Mesenchymal stem cell (in vitro differentiated cells and primary cell): ENCODE data around the gene MRPS2. TPM values are rescaled to one million over a fixed set of nuclear protein-coding genes. Genes with fewer than 3 reads are reported as not detected.
"Not testable (repeated sequence)": the region's sequence is repeated elsewhere in the genome, so short reads cannot be mapped to it uniquely, and the experiment has no call there.

ENCODE experiments used
- DNase-seq: peaks from one replicate; pipeline ENCODE4 v3.0.0-alpha.2; 2013
- H2AFZ ChIP-seq: one replicate; pipeline ENCODE4 v1.6.1; 2013; ENCODE audit warnings: low read depth, mild to moderate bottlenecking, control low read depth, inconsistent platforms, low read length, moderate library complexity
- H2AK5ac ChIP-seq: 2 replicates; pipeline ENCODE4 v1.6.1; 2013; ENCODE audit warnings: low read length, moderate library complexity, mild to moderate bottlenecking, inconsistent platforms; ENCODE audit not compliant: severe bottlenecking
- H2BK120ac ChIP-seq: one replicate; pipeline ENCODE4 v1.6.1; 2013; ENCODE audit warnings: low read depth, mild to moderate bottlenecking, inconsistent platforms, low read length, moderate library complexity
- H2BK12ac ChIP-seq, 2 experiments: one replicate each; pipeline ENCODE4 v1.6.1; 2013; ENCODE audit warnings: inconsistent platforms in 2 of 2, low read length in 2 of 2, mild to moderate bottlenecking in 2 of 2, moderate library complexity in 2 of 2, control low read depth in 1 of 2
- H2BK15ac ChIP-seq: one replicate; pipeline ENCODE4 v1.6.1; 2013; ENCODE audit warnings: mild to moderate bottlenecking, low read depth, inconsistent platforms; ENCODE audit not compliant: poor library complexity, severe bottlenecking
- H2BK5ac ChIP-seq: 2 replicates; pipeline ENCODE4 v1.6.1; 2013; ENCODE audit warnings: low read depth, mild to moderate bottlenecking, low read length, control low read depth, inconsistent platforms; ENCODE audit not compliant: poor library complexity, severe bottlenecking
- H3K14ac ChIP-seq, 2 experiments: one replicate each; pipeline ENCODE4 v1.6.1; 2013; ENCODE audit warnings: inconsistent platforms in 2 of 2, low read length in 2 of 2, control low read depth in 1 of 2, mild to moderate bottlenecking in 1 of 2, moderate library complexity in 1 of 2
- H3K18ac ChIP-seq, 2 experiments: one replicate each; pipeline ENCODE4 v1.6.1; 2013; ENCODE audit warnings: inconsistent platforms in 2 of 2, low read length in 2 of 2, control low read depth in 1 of 2, low read depth in 1 of 2, mild to moderate bottlenecking in 1 of 2
- H3K23ac ChIP-seq, 2 experiments: one replicate each; pipeline ENCODE4 v1.6.1; 2013; ENCODE audit warnings: inconsistent platforms in 2 of 2, low read length in 2 of 2, mild to moderate bottlenecking in 2 of 2, moderate library complexity in 2 of 2, control low read depth in 1 of 2
- H3K27ac ChIP-seq: 2 replicates; pipeline ENCODE4 v1.5.1; 2013; ENCODE audit warnings: mild to moderate bottlenecking, moderate library complexity, low read length, control low read depth, inconsistent platforms; ENCODE audit not compliant: poor library complexity, severe bottlenecking
- H3K27me3 ChIP-seq, 2 experiments: 2 replicates each; pipeline versions ENCODE4 v1.6.1 to v1.7.0; 2013; ENCODE audit warnings: low read length in 2 of 2, mild to moderate bottlenecking in 2 of 2, moderate library complexity in 2 of 2, control low read depth in 1 of 2, inconsistent platforms in 1 of 2; ENCODE audit not compliant: control insufficient read depth in 1 of 2, insufficient read depth in 1 of 2
- H3K36me3 ChIP-seq, 2 experiments: 2 replicates each; pipeline versions ENCODE4 v1.6.1 to v1.7.0; 2013; ENCODE audit warnings: low read length in 2 of 2, control low read depth in 1 of 2, inconsistent platforms in 1 of 2, low read depth in 1 of 2, mild to moderate bottlenecking in 1 of 2; ENCODE audit not compliant: insufficient read depth in 2 of 2, control insufficient read depth in 1 of 2
- H3K4ac ChIP-seq, 2 experiments: one replicate each; pipeline ENCODE4 v1.6.1; 2013; ENCODE audit warnings: inconsistent platforms in 2 of 2, low read length in 2 of 2, mild to moderate bottlenecking in 2 of 2, moderate library complexity in 2 of 2, control low read depth in 1 of 2, low read depth in 1 of 2
- H3K4me1 ChIP-seq: 2 replicates; pipeline ENCODE4 v1.6.1; 2013; ENCODE audit warnings: low read depth, low read length, control low read depth; ENCODE audit not compliant: control insufficient read depth, insufficient read depth
- H3K4me2 ChIP-seq: 2 replicates; pipeline ENCODE4 v1.6.1; 2013; ENCODE audit warnings: low read length, mild to moderate bottlenecking, inconsistent platforms; ENCODE audit not compliant: poor library complexity, severe bottlenecking
- H3K4me3 ChIP-seq, 2 experiments: 2 replicates each; pipeline versions ENCODE4 v1.5.1 to v1.7.0; 2013; ENCODE audit warnings: low read length in 2 of 2, mild to moderate bottlenecking in 2 of 2, control low read depth in 1 of 2, low read depth in 1 of 2; ENCODE audit not compliant: insufficient read depth in 1 of 2
- H3K79me1 ChIP-seq: replicated peaks from 2 replicates; pipeline ENCODE4 v1.6.1; 2013; ENCODE audit warnings: mild to moderate bottlenecking, control low read depth, low read length, inconsistent platforms; ENCODE audit not compliant: poor library complexity, severe bottlenecking
- H3K9ac ChIP-seq: 2 replicates; pipeline ENCODE4 v1.7.0; 2013; ENCODE audit warnings: mild to moderate bottlenecking, low read length, moderate library complexity
- H3K9me3 ChIP-seq: 2 replicates; pipeline ENCODE4 v1.7.0; 2013; ENCODE audit warnings: mild to moderate bottlenecking, low read length; ENCODE audit not compliant: control insufficient read depth
- H4K8ac ChIP-seq: one replicate; pipeline ENCODE4 v1.6.1; 2013; ENCODE audit warnings: inconsistent platforms, mild to moderate bottlenecking, low read length, moderate library complexity
- H4K91ac ChIP-seq: one replicate; pipeline ENCODE4 v1.6.1; 2013; ENCODE audit warnings: mild to moderate bottlenecking, low read length, inconsistent platforms
- WGBS: methylation state at CpG from one replicate; pipeline ENCODE4 v1.1.7; 2013; ENCODE audit warnings: mixed read lengths; 5-methylcytosine and 5-hydroxymethylcytosine counted together
- polyA plus RNA-seq, 2 experiments: library from polyadenylated mRNA; stranded (reverse); fragments of 200-250 nt; gene quantifications; one replicate each; pipeline ENCODE4 v1.2.3, GENCODE V29; 2013

MRPS2 gene
- polyA plus RNA-seq (2013, experiment 1 of 2): 75.7 TPM
- 66.5 TPM for polyA plus RNA-seq (2013, experiment 2 of 2)

GRCh38 chr9:135500525-135501260 lies at the start of gene MRPS2:
TSS of gene MRPS2 (plus strand) at chr9:135500682. CDS start at chr9:135500711, 29 bp downstream.
- Histone ChIP-seq H2AK5ac (no peak within 1 kb of the TSS), H2AFZ (peak within 1 kb of the TSS; percentile 92), H2BK120ac (peak within 1 kb of the TSS; percentile 92), H3K4me3 (peak within 1 kb of the TSS; percentile 82 to 96), H3K4ac (peak within 1 kb of the TSS; percentile 31 to 60), H3K18ac (peak within 1 kb of the TSS; percentile 82 to 88), H3K14ac (peak within 1 kb of the TSS in 1 of 2 experiments; percentile 75), H3K9me3 (no peaks in the 10 kb centered on the region), H4K8ac (peak within 1 kb of the TSS; percentile 97), H2BK15ac (peak within 1 kb of the TSS; percentile 74), H3K4me1 (peaks cover 33% of the 10 kb centered on the region), H3K27me3 (no peaks in the 10 kb centered on the region), H4K91ac (peak within 1 kb of the TSS; percentile 80), H3K79me1 (peaks cover 37% of the 10 kb centered on the region), H2BK5ac (no peak within 1 kb of the TSS), H3K36me3 (peaks cover 31 to 42% of the 10 kb centered on the region in 2 experiments), H3K27ac (no peak within 1 kb of the TSS), H3K23ac (peak within 1 kb of the TSS in 1 of 2 experiments; percentile 14), H3K9ac (peak within 1 kb of the TSS; percentile 93), H3K4me2 (peak within 1 kb of the TSS; percentile 100), H2BK12ac (peak within 1 kb of the TSS in 1 of 2 experiments; percentile 51)
- peak; percentile 91 for DNase-seq
- under 1% methylated on average over 56 of the region's 92 CpGs for WGBS

GRCh38 chr9:135450956-135451355 lies 49.5 kb upstream of the MRPS2 start:
- Histone ChIP-seq H3K4me1 (no peaks in the 10 kb centered on the region), H3K14ac (no peak overlapping the region), H3K4me2 (no peak overlapping the region), H3K27me3 (peaks cover 10 to 15% of the 10 kb centered on the region in 2 experiments), H3K9ac (no peak overlapping the region), H3K27ac (no peak overlapping the region), H2BK5ac (no peak overlapping the region), H3K18ac (no peak overlapping the region), H3K36me3 (no peaks in the 10 kb centered on the region), H2BK120ac (no peak overlapping the region), H3K4me3 (no peak overlapping the region), H4K91ac (no peak overlapping the region), H3K4ac (no peak overlapping the region), H2AFZ (no peak overlapping the region), H2BK12ac (no peak overlapping the region), H2AK5ac (no peak overlapping the region), H3K9me3 (peaks cover 8% of the 10 kb centered on the region), H3K79me1 (no peaks in the 10 kb centered on the region), H3K23ac (no peak overlapping the region), H2BK15ac (no peak overlapping the region), H4K8ac (no peak overlapping the region)
- 92% methylated on average over 10 of the region's 10 CpGs for WGBS
- DNase-seq: no peak

- not testable (repeated sequence) for H3K23ac ChIP-seq, H3K4ac ChIP-seq, H3K14ac ChIP-seq, H2BK5ac ChIP-seq, H3K27ac ChIP-seq, H2BK120ac ChIP-seq, H3K18ac ChIP-seq, DNase-seq, H3K4me1 ChIP-seq, H2AFZ ChIP-seq, H4K91ac ChIP-seq, H3K36me3 ChIP-seq, H2BK12ac ChIP-seq, H3K4me2 ChIP-seq, H3K4me3 ChIP-seq, H2BK15ac ChIP-seq, H2AK5ac ChIP-seq, H4K8ac ChIP-seq, H3K9ac ChIP-seq, H3K9me3 ChIP-seq, H3K79me1 ChIP-seq
- peaks cover 10 to 15% of the 10 kb centered on the region in 2 experiments for H3K27me3 ChIP-seq
- 86% methylated on average over 7 of the region's 7 CpGs for WGBS
These were observed 48.6 kb upstream of the MRPS2 start for GRCh38 chr9:135451909-135452308.

GRCh38 chr9:135454737-135455136 lies 45.7 kb upstream of the MRPS2 start:
- Histone ChIP-seq H3K36me3 (no peaks in the 10 kb centered on the region), H3K9me3 (peaks cover 8% of the 10 kb centered on the region), H3K9ac (no peak overlapping the region), H2BK12ac (no peak overlapping the region), H2AFZ (no peak overlapping the region), H4K91ac (no peak overlapping the region), H4K8ac (no peak overlapping the region), H3K4me2 (no peak overlapping the region), H2AK5ac (no peak overlapping the region), H3K14ac (no peak overlapping the region), H2BK120ac (no peak overlapping the region), H3K4me1 (no peaks in the 10 kb centered on the region), H2BK5ac (no peak overlapping the region), H3K23ac (no peak overlapping the region), H2BK15ac (no peak overlapping the region), H3K4me3 (no peak overlapping the region), H3K27me3 (peaks cover 10 to 15% of the 10 kb centered on the region in 2 experiments), H3K18ac (no peak overlapping the region), H3K4ac (no peak overlapping the region), H3K27ac (no peak overlapping the region), H3K79me1 (no peaks in the 10 kb centered on the region)
- WGBS: 82% methylated on average over 5 of the region's 5 CpGs
- no peak for DNase-seq
